Thoracic aorta endothelial cell (primary cell): ENCODE data around the gene SNED1. TPM values are rescaled to one million over a fixed set of nuclear protein-coding genes. Genes with fewer than 3 reads are reported as not detected.

ENCODE experiments used
- small RNA-seq: library from RNA; depleted of rRNA; stranded (forward); fragments of <200 nt; gene quantifications from one replicate; pipeline ENCODE3, GENCODE V24; 2012
- total RNA-seq: library from RNA; depleted of rRNA; stranded (reverse); fragments of >200 nt; gene quantifications from 2 replicates; pipeline ENCODE4 v1.2.3, GENCODE V29; 2012

SNED1 gene
- total RNA-seq = 23.1 and 26.3 TPM in 2 replicates

GRCh38 chr2:240997856-240998705 lies at the start of gene SNED1:
SNED1 (plus strand) TSS chr2:240998618; CDS start chr2:240998838, 220 bp downstream.

GRCh38 chr2:241102239-241102803 lies 103.9 kb downstream of the SNED1 start, which contains the start of gene MTERF4:
MTERF4 (minus strand) TSS chr2:241102287; CDS start chr2:241102273, 14 bp downstream.

Small RNA genes lying within 50 kb of the gene (small RNA-seq; reads per million reads assigned to genes)
- not detected for gene AC005237.2

Other genes starting within 250 kb of the SNED1 start
- gene KIF1A, start 178.4 kb upstream of the SNED1 start, total RNA-seq = not detected in 2 replicates
- gene AGXT, start 129.8 kb upstream of the SNED1 start, total RNA-seq = not detected in 2 replicates
- under 0.01 TPM in 1 of 2 replicates, not detected in the other for gene MAB21L4, start 102.5 kb upstream of the SNED1 start, total RNA-seq
- not detected in 2 replicates for gene CROCC2, start 92.3 kb upstream of the SNED1 start, total RNA-seq
- gene MTERF4, start 103.7 kb downstream of the SNED1 start, total RNA-seq = 27.0 and 33.2 TPM in 2 replicates
- 6.5 and 9.0 TPM in 2 replicates for gene PASK, start 150.9 kb downstream of the SNED1 start, total RNA-seq
- gene PPP1R7, start 151.8 kb downstream of the SNED1 start, total RNA-seq = 53.0 and 56.9 TPM in 2 replicates
- 0.93 and 1.7 TPM in 2 replicates for gene ANO7, start 190.1 kb downstream of the SNED1 start, total RNA-seq